ENCODE measurements around the gene ZNF674.
"Not testable (repeated sequence)": the region's sequence is repeated elsewhere in the genome, so short reads cannot be mapped to it uniquely, and the experiment has no call there.

Gene ZNF674

DNA sequence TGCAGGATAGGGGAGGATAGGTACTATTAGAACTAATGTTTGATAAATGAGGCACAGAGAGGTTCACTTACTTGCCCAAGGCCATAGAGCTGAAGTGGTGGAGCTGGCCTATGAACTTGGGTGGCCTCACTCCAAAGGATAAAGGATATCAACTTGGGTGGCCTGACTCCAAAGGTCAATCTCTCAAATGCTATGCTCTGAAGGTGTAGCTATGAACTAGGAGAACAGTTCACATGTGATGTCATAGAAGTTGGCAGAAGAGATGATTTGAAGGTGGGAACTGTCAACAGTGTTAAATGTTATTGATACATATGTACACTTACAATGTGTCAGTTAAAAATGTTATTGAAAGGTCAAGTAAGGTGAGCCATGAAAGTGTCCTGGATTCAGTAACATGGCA, 22.2 kb upstream of the ZNF674 start:
- no peak for DNase-seq

- no peak for DNase-seq
These were observed 16.8 kb upstream of the ZNF674 start for GRCh38 chrX:46561824-46562657.

DNA sequence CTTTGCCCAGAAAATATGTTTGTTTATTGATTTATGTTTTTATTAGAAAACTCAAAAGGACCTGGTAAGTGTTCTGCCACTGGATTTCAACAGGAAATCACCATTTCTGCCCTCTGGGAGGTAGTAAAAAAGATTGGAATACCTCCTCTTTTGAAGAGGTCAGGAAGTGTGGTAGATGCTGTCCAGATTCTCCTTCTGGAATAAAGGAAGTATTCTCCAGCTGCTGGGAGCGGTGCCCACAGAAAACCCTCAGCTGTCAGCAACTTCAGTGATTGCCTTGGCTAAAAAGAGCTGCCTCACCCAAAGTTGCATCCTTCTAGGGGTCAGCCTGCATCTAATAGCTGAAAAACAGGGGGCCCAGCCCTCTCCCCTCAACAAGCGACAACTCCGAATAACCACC, 13.8 kb upstream of the ZNF674 start:
- DNase-seq, result no peak

DNA sequence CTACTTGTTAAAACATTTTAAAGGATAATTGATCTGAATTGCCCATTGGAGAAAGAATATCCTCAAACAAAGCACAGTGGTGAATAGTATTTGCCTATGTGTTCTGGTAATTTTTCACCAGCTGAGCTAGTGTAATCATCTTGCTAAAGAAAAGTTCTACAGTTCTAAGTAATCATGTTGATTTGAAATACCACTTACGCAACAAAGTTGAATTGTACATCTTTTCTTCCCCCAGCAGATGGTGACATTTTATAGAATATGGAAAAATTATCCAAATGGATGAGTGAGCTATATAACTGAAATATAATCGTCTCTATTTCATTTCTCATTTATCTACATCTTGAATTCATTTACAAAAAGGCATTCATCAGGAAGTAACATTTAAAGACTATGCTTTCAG, 9.7 kb upstream of the ZNF674 start:
- no peak for DNase-seq

GRCh38 chrX:46553935-46554334, 8.7 kb upstream of the ZNF674 start:
- no peak for DNase-seq

DNA sequence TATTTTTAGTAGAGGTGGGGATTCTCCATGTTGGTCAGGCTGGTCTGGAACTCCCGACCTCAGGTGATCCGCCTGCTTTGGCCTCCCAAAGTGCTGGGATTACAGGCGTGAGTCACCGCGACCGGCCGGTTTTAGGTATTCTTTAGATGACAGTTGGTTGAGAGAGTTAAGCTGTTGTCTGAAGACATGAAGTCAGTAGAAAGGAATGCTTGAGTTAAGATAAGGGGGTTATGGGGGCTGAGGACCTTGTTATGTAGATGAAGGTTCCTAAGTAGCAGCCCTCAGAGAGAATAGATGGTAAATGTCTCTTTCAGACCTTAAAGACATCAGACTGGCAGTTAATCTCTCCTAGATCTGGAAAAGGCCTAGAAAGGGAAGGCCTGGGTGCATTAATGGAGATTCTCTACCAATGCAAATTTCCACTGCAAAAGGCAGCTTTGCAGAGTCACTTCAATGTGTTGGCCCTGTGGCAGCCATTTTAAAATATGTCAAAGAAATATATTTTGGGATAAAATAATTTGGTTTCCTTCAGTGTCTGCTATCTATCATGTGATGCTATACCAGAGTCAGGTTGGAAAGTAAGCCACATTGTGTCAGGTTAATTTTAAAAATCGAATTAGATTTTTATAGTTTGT, 6.4 kb upstream of the ZNF674 start:
- DNase-seq, result peak; percentile 68

- no peak for DNase-seq
These were observed 4.7 kb upstream of the ZNF674 start for GRCh38 chrX:46549914-46550313.

- DNase-seq, result peak; percentile 88
These were observed 2.6 kb upstream of the ZNF674 start for GRCh38 chrX:46547857-46548256.

- not testable (repeated sequence) for DNase-seq
These were observed 694 bp downstream of the ZNF674 start for GRCh38 chrX:46544527-46544926.

DNA sequence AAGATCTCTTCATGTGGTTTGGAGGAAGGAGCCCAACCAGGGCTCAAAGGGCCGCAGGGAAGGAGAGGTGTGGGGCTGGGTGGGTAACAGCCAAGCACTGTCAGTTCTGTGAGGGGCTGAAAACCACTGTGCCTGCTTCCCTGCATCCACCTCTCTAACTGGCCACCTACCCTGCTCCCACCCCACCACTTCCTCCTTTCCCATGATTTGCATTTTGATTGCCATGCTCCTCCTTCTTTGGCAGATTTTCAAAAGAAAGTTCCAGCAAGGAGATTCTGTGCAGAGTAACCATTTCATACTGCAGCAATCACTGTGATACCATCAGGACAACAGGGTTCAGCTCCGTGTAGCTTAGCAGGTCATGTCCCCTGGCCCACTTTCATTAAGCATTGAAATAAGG, 1.8 kb downstream of the ZNF674 start:
- DNase-seq, result no peak

DNA sequence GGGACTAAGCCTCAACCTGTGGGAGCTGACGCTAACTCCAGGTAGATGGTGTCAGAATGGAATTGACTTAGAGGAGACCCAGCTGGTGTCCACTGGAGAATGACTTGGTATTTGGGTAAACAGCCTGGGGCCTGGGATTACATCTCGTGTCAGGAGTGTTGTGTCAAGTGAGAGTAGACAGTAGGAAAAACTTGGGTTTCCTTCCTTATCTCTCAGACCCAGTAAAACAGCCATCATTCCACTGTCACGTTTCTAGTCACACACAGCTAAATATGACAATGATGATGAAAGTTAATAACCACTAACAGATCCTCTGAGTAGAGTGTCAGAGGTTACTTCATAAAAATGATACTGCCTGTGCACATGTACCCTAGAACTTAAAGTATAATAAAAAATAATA, 13.8 kb downstream of the ZNF674 start:
- no peak for DNase-seq

DNA sequence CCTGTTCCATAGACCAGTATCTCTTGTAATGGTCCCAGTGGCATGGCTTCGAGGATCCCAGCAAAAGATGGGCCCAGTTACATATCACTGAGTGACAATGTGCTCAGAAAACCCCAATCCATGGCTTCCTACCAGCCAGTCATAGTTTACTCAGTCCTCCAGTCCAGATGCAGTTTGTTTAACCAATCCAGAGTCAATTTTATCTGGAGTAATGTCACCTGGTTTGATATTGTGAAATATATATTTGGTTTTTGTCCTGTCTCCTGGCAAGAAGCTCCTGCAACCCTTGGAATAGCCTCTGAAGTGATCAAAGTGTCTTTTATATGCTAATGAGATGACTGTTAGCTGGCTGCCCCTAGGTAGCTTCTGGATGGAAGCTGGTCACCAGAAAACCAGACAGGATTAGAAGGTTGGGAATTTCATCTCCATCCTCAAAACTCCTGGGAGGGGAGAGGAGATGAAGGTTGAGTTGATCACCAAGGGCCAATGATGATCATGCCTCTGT, 14.8 kb downstream of the ZNF674 start:
- not testable (repeated sequence) for DNase-seq

DNA sequence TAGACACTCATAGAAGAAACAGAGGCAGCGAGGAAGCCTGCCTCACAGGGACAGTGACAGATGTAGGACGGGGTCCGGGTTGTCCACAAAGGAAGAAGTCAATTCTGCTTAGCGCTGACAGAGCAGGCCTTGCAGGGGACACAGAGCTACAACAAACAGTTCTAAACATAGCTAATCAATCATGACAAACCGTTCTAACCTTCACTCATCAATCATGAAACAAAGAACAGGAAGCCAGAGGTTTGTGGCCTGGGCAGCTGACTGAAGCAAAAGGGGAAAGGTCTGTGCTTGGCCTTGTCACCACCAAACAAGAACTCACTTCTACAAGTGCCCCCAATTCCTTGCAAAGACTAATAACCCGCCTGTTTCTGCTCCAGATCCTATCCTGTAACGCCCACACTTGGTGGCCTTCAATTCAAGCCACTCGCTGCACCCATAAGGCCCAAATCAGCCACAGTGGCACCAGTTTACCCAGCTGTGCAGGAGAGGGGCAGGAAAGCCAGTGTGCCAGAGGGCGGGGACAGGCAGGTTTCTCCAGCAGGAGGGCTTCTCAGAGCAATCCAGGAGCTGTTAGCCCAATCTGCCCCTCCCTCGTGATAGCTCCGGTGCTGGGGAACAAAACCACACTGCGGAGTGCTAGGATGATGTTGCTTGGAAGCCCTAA, 15.3 kb downstream of the ZNF674 start:
- not testable (repeated sequence) for DNase-seq

- DNase-seq, result not testable (repeated sequence)
These were observed 16.6 kb downstream of the ZNF674 start for GRCh38 chrX:46528640-46529039.

- no peak for DNase-seq
These were observed 39.1 kb downstream of the ZNF674 start for GRCh38 chrX:46506076-46506475.

- DNase-seq, result no peak
These were observed 42.4 kb downstream of the ZNF674 start for GRCh38 chrX:46502848-46503247.

- no peak for DNase-seq
These were observed 45.2 kb downstream of the ZNF674 start for GRCh38 chrX:46500054-46500453.

DNA sequence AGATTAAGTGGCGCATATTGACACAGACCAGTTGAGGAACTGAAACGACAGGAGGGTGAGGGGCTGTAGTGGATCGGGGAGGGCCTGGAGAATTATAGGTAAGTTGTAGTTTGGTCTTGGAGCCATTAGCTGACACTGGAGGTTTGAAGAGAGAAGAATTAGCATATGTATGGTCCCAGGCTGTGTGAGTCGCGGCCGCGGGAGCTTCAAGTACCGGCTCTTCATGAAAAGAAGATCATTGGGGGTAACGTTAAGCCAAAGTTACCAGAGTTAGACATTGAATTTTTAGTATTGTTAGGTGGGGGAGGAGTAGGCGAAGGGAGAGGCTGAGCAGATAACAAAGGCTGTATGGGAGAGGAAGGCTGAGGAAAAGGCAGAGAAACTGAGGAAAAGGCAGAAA, 56.5 kb downstream of the ZNF674 start:
- no peak for DNase-seq

DNA sequence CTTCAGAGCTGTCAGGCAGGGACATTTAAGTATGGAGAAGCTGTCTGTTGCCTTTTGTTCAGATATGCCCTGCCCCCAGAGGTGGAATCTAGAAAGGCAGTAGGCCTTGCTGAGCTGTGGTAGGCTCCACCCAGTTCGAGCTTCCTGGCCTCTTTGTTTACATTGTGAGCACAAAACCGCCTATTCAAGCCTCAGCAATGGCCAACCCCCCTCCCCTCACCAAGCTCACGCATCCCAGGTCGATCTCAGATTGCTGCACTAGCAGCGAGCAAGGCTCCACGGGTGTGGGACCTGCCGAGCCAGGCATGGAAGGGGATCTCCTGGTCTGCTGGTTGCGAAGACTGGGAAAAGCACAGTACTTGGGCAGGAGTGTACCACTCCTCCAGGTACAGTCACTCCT, 59.3 kb downstream of the ZNF674 start:
- DNase-seq, result no peak

DNA sequence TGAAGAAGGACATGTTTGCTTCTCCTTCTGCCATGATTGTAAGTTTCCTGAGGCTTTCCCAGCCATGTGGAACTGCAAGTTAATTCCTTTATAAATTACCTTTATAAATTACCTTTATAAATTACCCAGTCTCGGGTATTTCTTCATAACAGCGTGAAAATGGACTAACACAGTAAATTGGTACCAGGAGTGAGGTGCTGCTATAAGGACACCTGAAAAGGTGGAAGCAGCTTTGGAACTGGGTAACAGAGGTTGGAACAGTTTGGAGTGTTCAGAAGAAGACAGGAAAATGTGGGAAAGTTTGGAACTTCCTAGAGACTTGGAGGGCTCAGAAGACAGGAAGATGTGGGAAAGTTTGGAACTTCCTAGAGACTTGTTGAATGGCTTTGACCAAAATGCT, 66.6 kb downstream of the ZNF674 start:
- DNase-seq, result not testable (repeated sequence)

GRCh38 chrX:46477435-46477834, 67.8 kb downstream of the ZNF674 start:
- DNase-seq, result no peak

DNA sequence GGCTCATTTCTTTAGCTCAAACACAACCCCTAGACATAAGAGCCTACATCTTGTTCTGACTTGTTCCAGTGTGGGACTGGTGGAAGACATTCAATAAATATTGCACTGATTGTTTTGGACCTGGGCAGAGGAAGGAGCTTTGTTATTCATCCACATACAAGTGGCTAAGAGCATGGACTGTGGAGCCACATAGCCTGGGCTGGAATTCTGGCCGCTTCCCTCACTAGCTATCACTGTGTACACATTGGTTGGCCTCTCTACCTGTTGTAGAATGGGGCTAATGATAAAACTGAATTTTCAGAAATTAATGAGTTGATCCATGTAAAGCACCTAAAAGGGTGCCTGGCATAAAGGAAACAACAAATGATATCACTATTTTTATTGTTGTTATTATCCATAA, 80.0 kb downstream of the ZNF674 start:
- DNase-seq, result no peak

GRCh38 chrX:46463682-46464081, 81.5 kb downstream of the ZNF674 start:
- no peak for DNase-seq

- no peak for DNase-seq
These were observed 83.5 kb downstream of the ZNF674 start for GRCh38 chrX:46461660-46462191.

All from fibroblast of skin of right biceps (primary cell).